Occipital lobe (tissue), 2 donors: ENCODE data around the gene GOLGA6D. TPM values are rescaled to one million over a fixed set of nuclear protein-coding genes. Genes with fewer than 3 reads are reported as not detected.
"Not testable (repeated sequence)": the region's sequence is repeated elsewhere in the genome, so short reads cannot be mapped to it uniquely, and the experiment has no call there.

Experiments used
- DNase-seq: peaks from one replicate; lab custom pipeline; 2025; lab: John Stamatoyannopoulos, UW
- total RNA-seq: library from RNA; depleted of rRNA; stranded (reverse); fragments of >200 nt; gene quantifications from one replicate; pipeline ENCODE4 v1.2.3, GENCODE V29; 2014

Gene GOLGA6D
- total RNA-seq, 1 donor from 2014 or later: not detected

GRCh38 chr15:75278497-75278896 is 4.1 kb upstream of the GOLGA6D start:
- DNase-seq: not testable (repeated sequence)

- not testable (repeated sequence) for DNase-seq
Observed at GRCh38 chr15:75284152-75284551, 1.5 kb downstream of the GOLGA6D start.

DNA sequence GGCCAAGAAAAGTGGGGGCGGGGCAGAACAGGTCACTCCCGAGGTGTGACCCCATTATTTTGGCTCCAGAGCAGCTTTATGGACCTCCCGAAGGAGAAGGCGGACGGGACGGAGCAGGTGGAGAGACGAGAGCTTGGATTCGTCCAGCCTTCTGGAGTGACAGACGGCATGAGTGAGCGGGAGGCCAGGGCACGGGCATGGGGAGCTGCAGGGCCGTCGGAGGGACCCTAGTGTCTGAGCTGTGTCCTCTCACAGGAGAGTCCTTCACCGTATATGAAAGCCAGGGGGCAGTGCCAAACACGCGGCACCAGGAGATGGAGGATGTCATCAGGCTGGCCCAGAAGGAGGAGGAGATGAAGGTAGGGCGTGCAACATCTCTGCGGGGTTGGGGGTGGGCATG is 11.0 kb downstream of the GOLGA6D start:
- DNase-seq: not testable (repeated sequence)

- not testable (repeated sequence) for DNase-seq
Observed at GRCh38 chr15:75298541-75299310, 16.1 kb downstream of the GOLGA6D start.

DNA sequence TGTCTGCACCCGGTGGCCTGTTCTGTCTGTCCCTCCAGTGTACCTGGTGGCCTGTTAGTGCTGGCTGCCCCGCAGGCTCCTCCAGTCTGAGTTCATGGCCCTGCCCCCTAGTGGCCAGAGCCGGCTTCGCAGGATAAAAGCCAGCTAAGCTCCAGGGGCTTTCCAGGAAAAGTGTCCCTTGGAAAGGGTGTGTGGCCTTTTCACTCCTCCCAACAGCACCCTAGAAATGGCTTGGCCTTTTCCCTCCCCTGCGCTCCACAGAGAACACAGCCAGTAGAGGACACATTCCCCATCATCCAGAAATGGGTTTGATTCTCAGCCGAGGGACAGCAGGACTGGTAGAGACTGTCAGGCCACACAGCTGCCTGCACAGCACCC is 16.7 kb downstream of the GOLGA6D start:
- DNase-seq: not testable (repeated sequence)

DNA sequence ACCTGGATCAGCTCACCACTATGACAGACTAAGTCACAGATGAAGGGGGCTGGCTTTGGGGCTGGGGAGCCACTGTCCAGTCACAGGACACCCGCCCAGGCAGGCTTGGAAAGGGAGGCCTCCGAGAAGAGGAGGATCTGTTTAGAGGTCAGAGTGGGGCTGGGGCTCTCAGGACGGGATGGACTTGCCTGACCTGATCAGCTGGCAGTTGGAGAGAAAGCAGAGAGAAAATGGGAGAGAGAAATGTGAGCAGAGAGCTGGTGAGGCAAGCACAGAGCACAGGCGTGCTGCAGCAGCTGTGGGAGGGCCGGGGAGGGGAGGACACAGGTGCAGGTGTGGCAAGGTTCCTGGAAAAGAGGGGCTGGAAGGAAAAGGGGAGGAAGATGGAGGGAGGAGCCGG is 17.4 kb downstream of the GOLGA6D start:
- DNase-seq: not testable (repeated sequence)

GRCh38 chr15:75302318-75302717 is 19.7 kb downstream of the GOLGA6D start:
- no peak for DNase-seq

GRCh38 chr15:75302753-75303152 is 20.1 kb downstream of the GOLGA6D start:
- DNase-seq: not testable (repeated sequence)

DNA sequence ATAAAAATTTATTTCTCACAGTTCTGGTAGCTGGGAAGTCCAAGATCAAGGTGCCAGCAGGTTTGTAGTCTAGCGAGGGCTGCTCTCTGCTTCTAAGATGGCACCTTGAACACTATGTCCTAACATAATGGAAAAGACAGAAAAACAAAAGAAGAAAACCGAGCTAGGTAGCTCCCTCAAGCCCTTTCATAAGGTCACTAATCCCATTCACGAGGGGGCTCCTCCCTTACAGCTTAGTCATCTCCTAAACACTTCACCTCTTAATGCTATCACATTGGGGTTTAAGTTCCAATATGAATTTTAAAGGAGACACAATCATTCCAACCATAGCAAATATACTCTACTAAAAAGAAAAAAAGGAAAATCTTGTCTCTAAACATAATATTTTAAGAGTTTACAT is 23.6 kb downstream of the GOLGA6D start:
- DNase-seq: no peak

DNA sequence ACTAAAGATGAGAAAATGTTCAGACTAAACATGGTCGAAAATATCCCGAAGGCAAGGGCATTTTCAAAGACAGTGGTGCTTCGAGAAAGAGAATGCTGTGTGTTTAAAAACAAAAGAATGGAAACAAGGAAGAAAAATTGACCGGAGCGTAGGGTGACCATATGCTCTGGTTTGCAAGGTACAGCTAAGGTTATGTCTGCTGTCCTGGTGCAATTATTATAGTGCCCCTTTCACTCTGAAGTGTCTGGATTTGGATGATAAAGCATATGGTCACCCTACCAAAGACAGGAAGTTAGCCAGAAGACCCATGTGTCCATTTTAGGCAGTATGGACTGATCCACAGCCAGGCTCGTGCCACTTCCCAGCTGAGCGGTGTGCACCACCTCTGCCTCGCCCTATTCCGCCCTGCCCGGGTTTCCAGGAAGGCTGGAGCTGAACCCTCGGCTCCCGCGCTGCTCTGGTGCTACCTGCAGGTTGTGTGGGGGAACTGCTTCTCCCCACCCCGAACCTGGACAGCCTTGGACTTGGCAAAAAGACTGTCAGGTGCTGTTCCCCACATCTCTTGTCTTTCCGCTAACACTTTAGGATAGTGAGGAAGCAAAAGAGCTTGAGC is 25.2 kb downstream of the GOLGA6D start:
- no peak for DNase-seq

- no peak for DNase-seq
Observed at GRCh38 chr15:75309711-75310110, 27.1 kb downstream of the GOLGA6D start.

GRCh38 chr15:75312548-75312947 is 29.9 kb downstream of the GOLGA6D start:
- not testable (repeated sequence) for DNase-seq

- no peak for DNase-seq
Observed at GRCh38 chr15:75313116-75313845, 30.6 kb downstream of the GOLGA6D start.

DNA sequence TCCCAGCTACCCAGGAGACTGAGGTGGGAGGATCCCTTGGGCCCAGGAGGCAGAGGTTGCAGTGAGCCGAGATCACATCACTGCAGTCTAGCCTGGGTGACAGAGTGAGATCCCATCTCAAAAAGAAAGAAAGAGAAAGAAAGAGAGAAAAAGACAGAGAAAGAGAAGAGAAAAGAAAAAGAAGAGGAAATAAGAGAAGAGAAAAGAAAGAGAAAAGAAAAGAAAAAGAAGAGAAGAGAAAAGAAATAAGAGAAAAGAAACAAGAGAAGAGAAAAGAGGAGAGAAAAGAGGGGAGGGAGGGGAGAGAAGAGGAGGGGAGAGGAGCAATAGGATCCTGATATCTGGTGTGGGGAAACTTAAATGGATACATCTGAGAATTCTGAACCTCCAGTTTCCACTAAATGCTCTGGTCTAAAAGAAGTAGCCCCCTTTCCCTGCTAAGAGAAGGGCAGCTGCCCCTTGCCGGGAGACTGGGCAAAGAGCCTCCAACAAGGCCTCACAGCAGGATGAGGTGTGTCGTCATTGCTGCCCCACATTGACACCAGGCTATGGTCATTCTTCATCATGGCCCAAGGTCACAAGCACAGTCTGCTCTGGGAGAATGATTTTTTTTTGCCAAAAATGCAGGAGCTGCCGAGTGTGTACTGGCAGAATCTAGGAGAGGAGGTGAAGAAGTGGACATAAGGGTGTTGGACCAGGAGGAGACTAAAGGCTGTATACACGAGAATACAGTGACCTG is 32.1 kb downstream of the GOLGA6D start:
- no peak for DNase-seq

DNA sequence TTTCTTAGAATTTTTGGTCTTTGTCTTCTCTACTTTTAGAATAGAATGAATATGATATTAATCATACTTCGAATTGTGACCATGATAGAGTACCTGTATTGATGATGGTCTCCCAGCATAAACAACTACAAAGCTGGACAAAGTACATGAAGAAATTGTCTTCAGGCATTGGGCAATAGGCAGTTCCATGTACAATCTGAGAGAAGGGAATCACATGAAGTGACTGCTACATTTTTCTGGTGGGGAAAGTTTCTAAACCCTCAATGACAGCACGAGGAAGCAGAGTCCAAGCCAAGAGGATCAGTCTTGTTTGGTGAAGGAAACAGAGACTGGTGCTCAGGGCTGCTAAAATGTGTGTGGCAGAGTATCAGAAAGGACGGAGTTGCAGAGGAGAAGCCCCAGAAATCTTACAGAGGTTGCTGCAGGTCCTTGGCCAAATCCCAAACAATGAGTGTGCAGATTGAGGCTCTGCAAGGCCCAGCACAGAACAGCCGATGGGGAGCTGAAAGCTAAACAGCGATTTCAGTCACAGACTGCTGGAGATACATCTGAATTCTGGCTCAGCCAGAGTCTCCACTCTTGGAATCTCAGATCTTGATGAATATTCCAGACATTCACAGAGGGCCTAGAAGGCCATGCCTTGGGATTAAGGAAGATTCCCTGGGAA is 36.7 kb downstream of the GOLGA6D start:
- DNase-seq: not testable (repeated sequence)

DNA sequence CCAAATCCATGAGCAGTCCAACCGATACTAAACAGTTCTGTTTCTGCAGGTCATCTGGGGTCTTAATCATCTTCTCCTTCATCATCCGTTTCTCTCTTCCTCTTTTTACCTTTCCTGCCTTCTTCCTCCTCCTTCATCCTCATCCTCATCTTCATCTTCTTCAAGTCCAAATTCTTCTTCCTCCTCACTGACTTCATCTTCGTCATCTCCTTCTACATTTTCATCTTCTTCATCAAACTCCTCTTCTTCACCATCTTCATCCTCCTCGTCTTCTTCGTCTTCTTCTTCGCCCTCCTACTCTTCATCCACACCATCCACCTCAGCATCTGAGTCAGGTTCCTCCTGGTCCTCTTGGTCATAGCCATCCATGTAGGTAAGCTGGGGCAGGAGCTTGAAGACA is 39.1 kb downstream of the GOLGA6D start:
- no peak for DNase-seq

- no peak for DNase-seq
Observed at GRCh38 chr15:75325922-75326321, 43.3 kb downstream of the GOLGA6D start.

- no peak for DNase-seq
Observed at GRCh38 chr15:75327005-75327404, 44.4 kb downstream of the GOLGA6D start.

DNA sequence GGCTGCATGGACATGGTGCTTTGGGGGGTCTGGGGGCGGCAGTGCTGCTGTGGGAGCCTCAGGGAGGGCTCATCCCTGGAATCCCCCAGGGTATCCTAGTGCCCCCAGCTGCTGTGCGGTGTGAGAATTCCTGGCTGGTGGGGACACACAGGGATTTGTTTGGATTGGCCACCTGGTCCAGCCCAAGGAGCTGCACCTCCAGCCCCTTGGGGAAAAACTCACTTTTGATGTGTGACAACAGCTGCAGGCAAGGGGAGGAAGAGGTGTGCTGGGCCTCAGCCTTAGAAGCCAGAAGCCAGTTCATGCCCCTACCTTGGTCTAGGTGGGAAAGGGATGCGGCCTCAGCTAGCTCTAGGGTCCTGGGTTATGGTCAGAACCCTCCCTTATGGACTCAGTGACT is 44.9 kb downstream of the GOLGA6D start:
- no peak for DNase-seq

DNA sequence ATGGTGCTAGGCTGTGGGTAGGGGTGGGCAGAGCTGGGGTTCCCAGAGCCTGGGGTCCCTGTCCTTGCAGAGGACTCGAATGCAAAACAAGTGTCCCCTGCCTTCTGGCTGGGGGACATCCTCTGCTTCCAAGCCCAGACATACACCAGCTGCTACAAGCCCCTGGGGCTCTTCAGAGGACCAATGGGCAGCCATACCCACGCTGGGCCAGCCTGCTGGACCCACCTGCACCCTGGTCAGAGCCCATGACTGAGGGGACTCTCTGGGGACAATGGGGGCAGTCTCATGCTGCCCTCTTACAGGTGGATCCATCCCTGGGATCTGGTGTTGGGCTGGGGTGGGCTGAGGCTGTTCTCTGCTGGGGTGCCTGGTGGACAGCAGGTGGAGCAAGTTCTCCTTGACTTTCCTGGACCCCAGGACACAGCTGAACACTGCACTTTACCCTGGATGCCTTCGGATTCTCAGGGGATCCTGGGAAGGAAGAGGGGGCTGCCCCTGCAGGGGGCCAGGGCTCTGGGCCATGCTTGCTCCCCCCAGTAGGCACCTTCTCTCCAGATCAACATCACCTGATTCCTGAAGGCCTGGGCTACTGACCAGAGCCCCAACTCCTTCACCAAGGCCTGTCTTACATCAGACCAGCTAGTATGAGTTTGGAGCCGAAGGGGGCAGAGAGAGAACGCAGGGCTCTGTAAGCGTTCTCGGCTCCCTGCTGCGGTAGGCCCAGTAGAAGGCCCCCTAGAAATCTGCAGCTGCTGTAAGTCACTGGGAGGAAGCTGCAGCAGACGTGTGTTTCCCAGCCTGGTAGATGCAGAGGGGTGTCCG is 46.1 kb downstream of the GOLGA6D start:
- DNase-seq: no peak
